ENCODE measurements around the gene CADM4.
"Not testable (repeated sequence)": the region's sequence is repeated elsewhere in the genome, so short reads cannot be mapped to it uniquely, and the experiment has no call there.

The CADM4 gene

DNA sequence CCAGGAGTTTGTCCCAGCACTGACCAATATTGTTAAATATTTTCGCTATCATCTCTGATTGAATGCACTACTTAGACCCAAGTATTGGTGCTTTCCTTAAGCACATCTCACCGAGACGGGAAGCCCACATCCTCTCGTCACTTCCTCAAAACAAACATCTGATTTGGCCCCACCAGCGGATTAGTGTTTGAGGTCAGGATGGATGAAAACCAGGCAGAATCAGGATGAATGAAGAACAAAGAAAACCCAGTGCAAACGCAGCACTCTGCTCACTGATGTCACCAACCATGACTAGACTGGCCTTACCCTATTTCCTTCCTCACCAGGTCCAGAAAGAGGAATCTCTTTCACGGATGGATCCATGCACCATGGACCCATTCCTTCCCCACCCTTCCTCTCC lies 24.4 kb upstream of the CADM4 start:
- DNase-seq (ENCODE audit: low read depth, low spot score): no peak

DNA sequence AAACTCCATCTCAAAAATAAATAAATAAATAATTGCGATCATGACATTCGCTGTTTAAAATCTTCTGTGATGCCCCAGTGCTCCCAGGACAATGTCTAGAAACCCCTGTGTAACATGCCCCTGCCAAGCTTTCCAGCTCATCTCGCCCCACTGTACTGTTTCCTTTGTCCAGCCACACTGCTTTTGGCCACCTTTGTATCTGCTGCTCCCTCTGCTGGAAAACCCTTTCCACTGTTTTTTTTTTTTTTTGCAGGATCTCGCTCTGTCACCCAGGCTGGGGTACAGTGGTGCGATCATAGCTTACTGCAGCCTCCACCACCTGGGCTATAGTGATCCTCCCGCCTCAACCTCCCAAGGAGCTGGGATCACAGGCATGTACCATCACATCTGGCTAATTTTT lies 22.8 kb upstream of the CADM4 start:
- no peak for DNase-seq (ENCODE audit: low read depth, low spot score)

GRCh38 chr19:43660971-43661360 lies 21.3 kb upstream of the CADM4 start:
- DNase-seq (ENCODE audit: low read depth, low spot score): no peak

GRCh38 chr19:43660301-43660970 lies 20.8 kb upstream of the CADM4 start:
- DNase-seq (ENCODE audit: low read depth, low spot score): no peak

GRCh38 chr19:43658494-43658893 lies 18.8 kb upstream of the CADM4 start:
- no peak for DNase-seq (ENCODE audit: low read depth, low spot score)

- no peak for DNase-seq (ENCODE audit: low read depth, low spot score)
These were observed 18.4 kb upstream of the CADM4 start for GRCh38 chr19:43658001-43658400.

DNA sequence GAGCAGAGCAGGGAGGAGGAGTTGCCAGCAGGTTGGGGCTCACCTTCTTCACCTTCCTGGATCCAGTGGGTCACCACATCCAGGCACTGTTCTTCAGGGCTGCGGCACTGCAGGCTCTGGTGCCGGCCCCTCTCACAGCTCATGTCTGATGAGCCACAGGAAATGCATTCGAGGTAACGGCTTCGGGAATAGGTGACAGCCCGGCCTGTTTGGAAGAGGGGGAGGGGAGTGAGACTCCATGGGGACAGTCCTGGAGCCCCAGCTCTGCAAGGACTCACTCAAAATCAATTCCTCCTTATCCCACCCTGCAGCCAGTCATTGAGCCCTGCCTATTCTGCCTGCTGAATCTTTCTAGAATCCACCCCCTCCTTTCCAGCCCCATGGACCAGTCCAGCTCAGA lies 16.8 kb upstream of the CADM4 start:
- DNase-seq (ENCODE audit: low read depth, low spot score): no peak

- DNase-seq (ENCODE audit: low read depth, low spot score): no peak
These were observed 12.9 kb upstream of the CADM4 start for GRCh38 chr19:43652546-43652874.

GRCh38 chr19:43651758-43652545 lies 12.3 kb upstream of the CADM4 start:
- DNase-seq (ENCODE audit: low read depth, low spot score): no peak

DNA sequence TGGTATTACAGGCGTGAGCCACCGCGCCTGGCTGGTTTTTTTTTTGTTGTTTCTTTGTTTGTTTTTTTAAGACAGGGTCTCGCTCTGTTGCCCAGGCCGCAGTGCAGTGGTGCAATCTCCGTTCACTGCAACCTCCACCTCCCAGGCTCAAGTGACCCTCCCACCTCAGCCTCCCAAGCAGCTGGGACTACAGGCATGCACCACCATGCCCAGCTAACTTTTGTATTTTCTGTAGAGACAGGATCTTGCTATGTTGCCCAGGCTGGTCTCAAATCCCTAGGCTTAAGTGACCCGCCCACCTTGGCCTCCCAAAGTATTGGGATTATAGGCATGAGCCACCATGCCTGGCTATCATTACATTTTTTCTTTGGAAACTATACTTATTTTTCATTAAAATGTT lies 10.6 kb upstream of the CADM4 start:
- DNase-seq (ENCODE audit: low read depth, low spot score): not testable (repeated sequence)

DNA sequence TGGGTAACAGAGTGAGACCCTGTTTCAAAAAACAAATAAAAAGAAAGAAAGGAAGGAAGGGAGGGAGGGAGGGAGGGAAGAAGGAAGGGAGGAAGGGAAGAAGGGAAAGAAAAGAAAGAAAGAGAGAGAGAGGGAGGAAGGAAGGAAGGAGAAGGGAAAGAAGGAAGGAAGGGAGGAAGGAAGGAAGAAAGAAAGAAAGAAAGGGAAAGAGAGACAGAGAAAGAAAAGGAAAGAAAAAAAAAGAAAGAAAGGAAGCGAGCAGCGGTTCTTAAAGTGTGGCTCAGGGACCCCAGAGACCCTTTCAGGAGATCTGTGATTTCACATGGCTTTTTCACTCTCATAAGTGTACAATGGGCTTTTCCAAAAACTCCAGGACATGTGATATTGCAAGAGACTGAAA lies 9.9 kb upstream of the CADM4 start:
- DNase-seq (ENCODE audit: low read depth, low spot score): no peak

DNA sequence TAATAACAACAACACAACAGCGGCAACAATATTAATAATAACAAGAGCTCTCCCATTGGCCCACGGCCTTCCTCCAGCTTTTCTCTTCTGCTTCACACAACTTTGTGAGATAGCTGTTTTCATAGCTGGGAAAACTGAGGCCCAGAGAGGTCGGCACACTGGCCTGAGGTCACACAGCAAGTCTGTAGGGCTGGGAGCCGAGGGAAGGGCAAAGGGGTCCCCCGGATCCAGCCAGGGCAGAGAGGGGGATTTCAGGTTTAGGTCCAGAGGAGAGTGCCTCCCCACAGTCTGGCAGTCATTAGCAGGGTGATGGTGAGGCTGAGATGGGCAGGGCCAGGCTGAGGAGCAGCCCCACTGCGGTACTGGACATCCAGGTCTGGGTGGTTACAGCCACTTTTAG lies 9.0 kb upstream of the CADM4 start:
- no peak for DNase-seq (ENCODE audit: low read depth, low spot score)

- no peak for DNase-seq (ENCODE audit: low read depth, low spot score)
These were observed 4.5 kb upstream of the CADM4 start for GRCh38 chr19:43644181-43644580.

GRCh38 chr19:43643326-43643725 lies 3.7 kb upstream of the CADM4 start:
- DNase-seq (ENCODE audit: low read depth, low spot score): no peak

DNA sequence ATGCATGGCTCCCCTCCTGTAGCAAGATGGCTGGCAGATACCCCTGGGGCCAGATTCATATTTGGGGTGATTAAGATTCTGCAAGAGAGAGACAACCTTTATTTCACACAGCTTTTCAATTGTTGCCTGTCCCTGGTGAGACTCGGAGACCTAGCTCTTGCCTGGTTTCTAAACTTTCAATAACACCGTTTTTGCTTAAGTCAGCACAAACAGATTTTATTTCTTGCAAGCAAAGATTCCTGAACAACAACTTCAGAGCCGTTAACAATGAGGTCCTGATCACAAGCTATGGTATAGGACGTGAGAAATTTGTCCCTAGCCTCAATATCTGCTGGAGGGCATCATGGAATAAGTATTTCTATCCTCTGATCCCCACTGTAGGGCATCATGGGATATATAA lies 2.9 kb upstream of the CADM4 start:
- DNase-seq (ENCODE audit: low read depth, low spot score): no peak

DNA sequence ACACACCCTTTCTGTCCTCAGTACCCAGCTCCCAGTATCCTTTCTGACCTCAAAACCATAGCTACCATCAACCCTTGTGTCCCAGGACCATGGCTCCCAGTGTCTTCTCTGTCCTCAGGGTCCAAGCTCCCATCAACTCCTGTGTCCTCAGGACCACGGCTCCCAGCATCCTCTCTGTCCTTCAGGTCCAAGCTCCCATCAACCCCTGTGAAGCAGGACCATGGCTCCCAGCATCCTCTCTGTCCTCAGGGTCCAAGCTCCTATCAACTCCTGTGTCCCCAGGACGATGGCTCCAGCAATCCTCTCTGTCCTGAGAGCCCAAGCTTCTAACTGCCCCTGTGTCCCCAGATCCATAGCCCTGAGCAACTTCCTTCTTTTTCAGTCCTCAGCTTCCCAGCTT lies 1.7 kb upstream of the CADM4 start:
- no peak for DNase-seq (ENCODE audit: low read depth, low spot score)

GRCh38 chr19:43640424-43640757 lies 741 bp upstream of the CADM4 start:
- no peak for DNase-seq (ENCODE audit: low read depth, low spot score)

DNA sequence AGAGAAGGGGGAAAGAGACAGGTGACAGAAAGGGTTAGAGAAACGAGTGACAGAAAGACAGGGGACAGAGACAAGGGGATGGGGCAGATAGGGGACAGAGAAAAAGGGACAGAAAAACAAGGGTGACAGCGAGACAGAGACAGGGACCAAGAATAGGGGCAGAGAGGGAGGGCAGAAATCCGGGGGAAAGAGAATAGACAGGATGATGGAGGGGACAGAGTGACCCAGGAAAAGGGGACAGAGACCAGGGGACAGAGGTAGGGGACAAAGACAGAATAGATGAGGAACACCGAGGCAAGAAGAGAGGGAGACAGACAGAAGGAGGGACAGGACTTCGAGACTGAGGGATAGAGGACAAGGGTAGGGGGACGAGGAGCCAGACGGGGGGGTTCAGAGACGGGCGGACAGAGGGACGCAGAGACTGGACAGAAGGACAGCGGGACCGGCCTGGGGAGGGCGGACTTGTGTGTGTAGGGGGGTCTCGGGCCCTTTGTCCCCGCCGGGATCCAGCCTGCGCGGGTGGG lies 593 bp downstream of the CADM4 start:
- DNase-seq (ENCODE audit: low read depth, low spot score): no peak

DNA sequence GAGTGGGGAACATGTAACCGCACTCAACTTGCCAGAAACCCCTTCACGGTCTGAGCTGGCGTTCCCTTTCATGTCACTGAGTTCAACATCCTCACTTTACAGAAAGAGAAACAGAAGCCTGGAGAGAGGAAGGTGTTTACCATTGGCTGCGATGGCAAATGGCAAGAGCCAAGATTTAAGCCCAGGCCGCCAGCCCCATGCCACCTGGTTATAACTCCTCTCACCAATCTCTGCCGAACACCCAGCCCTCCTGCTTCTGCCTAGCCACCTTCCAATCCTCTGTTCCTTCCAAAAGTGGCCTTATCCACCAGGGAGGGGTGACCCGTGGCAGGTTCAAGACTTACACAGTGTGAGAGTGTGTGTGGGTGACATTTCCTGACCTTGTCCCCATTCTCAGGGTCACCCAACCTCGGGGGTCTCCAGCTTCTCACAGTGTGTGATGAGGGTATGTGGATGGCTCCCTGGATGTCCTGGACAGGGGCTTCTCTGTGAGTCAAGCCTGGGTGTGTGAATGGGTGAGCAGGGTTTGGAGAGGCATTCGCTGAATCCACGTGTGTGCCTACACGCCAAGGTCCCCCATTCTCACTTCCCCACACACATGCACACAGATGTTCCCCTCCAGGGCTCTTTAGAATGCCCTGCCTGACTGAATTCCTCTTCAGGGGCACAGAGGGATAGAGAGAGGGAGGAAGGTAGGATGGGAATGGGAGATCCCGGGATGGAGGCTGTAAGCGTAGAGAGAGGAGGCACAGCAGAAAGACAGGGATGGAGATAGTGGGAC lies 1.2 kb downstream of the CADM4 start:
- DNase-seq (ENCODE audit: low read depth, low spot score): no peak

GRCh38 chr19:43636121-43636683 lies 3.4 kb downstream of the CADM4 start:
- DNase-seq (ENCODE audit: low read depth, low spot score): peak; percentile 38

DNA sequence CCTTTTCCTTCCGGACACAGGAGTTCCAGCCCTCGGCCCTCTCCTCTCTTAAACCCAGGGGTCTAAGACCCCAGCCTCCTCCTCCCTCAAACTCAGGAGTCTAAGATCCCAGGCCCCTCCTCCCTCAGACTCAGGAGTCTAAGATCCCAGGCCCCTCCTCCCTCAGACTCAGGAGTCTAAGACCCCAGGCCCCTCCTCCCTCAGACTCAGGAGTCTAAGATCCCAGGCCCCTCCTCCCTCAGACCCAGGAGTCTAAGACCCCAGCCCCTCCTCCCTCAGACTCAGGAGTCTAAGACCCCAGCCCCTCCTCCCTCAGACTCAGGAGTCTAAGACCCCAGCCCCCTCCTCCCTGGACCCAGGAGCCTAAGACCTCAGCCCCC lies 4.1 kb downstream of the CADM4 start:
- not testable (repeated sequence) for DNase-seq (ENCODE audit: low read depth, low spot score)

DNA sequence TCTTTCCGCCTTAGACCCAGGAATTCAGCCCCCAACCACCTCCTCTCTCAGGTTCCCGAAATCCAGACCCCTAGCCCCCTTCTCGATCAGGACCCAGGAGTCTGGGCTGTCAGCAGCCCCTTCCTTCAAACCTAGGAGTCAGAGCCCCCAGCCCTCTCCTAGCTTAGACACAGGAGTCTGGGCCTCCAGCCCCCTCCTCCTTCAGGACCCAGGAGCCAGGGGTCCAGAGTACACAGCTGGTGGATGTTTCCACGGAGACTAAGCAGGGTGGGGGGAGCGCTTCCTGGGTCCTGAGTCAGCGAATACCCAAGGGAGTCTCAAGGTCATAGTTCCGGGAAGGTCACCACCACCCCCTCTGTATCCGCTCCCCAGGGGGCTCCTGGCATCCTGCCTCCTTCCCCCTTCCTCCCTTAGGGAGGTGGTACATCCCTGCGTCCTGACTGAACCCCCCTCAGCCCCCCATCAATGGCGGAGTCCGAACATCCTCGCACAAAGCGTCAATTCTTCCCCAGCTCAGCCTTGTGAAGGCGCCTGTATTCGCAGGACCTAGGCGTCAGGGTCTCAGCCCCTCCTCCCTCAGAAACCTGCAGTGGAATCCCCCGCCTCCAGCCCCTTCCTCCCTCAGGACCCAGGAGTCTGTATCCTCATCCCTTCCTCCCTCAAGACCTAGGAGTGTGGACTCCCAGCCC lies 4.6 kb downstream of the CADM4 start:
- no peak for DNase-seq (ENCODE audit: low read depth, low spot score)
